Keratinocyte (primary cell): Measurements from ENCODE around the gene MEX3B. TPM values are rescaled to one million over a fixed set of nuclear protein-coding genes. Genes with fewer than 3 reads are reported as not detected.

ENCODE experiments used
- DNase-seq: peaks from one replicate; pipeline ENCODE4 v3.0.0-alpha.2; 2011; ENCODE audit warnings: low read depth, missing footprints, low spot score
- FAIRE-seq: peaks from 2 replicates; lab custom pipeline; 2011; peaks lifted over from hg19 to GRCh38; lab: Jason Lieb, UNC
- H2AFZ ChIP-seq: 2 replicates; pipeline ENCODE4 v1.6.0; 2012; ENCODE audit warnings: low read length, control low read depth, inconsistent platforms; ENCODE audit not compliant: control insufficient read depth
- H3K27ac ChIP-seq: 2 replicates; pipeline ENCODE4 v1.5.1; 2011; ENCODE audit warnings: low read length; ENCODE audit not compliant: control insufficient read depth, insufficient read depth
- H3K27me3 ChIP-seq: 3 replicates; pipeline ENCODE4 v1.6.0; 2011; ENCODE audit warnings: low read length; ENCODE audit not compliant: control insufficient read depth, insufficient read depth; ENCODE audit errors: extremely low read depth
- H3K36me3 ChIP-seq, 2 experiments: 2 replicates in 1 of 2; 3 replicates in 1 of 2; pipeline ENCODE4 v1.5.1; 2011; ENCODE audit warnings: low read length in 2 of 2, mild to moderate bottlenecking in 1 of 2; ENCODE audit not compliant: control insufficient read depth in 2 of 2, insufficient read depth in 2 of 2; ENCODE audit errors: extremely low read depth in 1 of 2
- H3K4me1 ChIP-seq: 3 replicates; pipeline ENCODE4 v1.5.1; 2011; ENCODE audit warnings: low read length; ENCODE audit not compliant: control insufficient read depth, insufficient read depth; ENCODE audit errors: extremely low read depth
- H3K4me2 ChIP-seq: 3 replicates; pipeline ENCODE4 v1.6.0; 2011; ENCODE audit warnings: low read depth, low read length; ENCODE audit not compliant: control insufficient read depth, insufficient read depth; ENCODE audit errors: extremely low read depth
- H3K4me3 ChIP-seq, 3 experiments: fragments of 200-600 bp in 1 of 3; sonication (generic) in 1 of 3; 2 replicates in 2 of 3; 3 replicates in 1 of 3; pipeline ENCODE4 v1.5.1; 2011 to 2016; ENCODE audit warnings: low read length in 3 of 3, mild to moderate bottlenecking in 3 of 3, control low read depth in 2 of 3, inconsistent platforms in 1 of 3, low read depth in 1 of 3, mixed read lengths in 1 of 3, mixed run types in 1 of 3, moderate library complexity in 1 of 3; ENCODE audit not compliant: control insufficient read depth in 2 of 3, insufficient read depth in 2 of 3; ENCODE audit errors: extremely low read depth in 1 of 3
- H3K79me2 ChIP-seq: 2 replicates; pipeline ENCODE4 v1.6.0; 2012; ENCODE audit warnings: low read length; ENCODE audit not compliant: control insufficient read depth, insufficient read depth
- H3K9ac ChIP-seq: 3 replicates; pipeline ENCODE4 v1.6.0; 2011; ENCODE audit warnings: low read length; ENCODE audit not compliant: control insufficient read depth, insufficient read depth; ENCODE audit errors: extremely low read depth
- H3K9me1 ChIP-seq: 3 replicates; pipeline ENCODE4 v1.6.0; 2011; ENCODE audit warnings: low read length; ENCODE audit not compliant: control insufficient read depth, insufficient read depth; ENCODE audit errors: extremely low read depth
- H3K9me3 ChIP-seq: 2 replicates; pipeline ENCODE4 v1.5.1; 2012; ENCODE audit warnings: low read depth, low read length; ENCODE audit not compliant: control insufficient read depth
- H4K20me1 ChIP-seq: 3 replicates; pipeline ENCODE4 v1.6.0; 2011; ENCODE audit warnings: low read length; ENCODE audit not compliant: control insufficient read depth, insufficient read depth; ENCODE audit errors: extremely low read depth
- CTCF ChIP-seq, 3 experiments: IDR thresholded peaks in 1 of 3; conservative IDR thresholded peaks in 1 of 3; optimal IDR thresholded peaks in 1 of 3; 2 replicates in 2 of 3; 3 replicates in 1 of 3; pipeline versions ENCODE3 to v1.5.1; 2011; ENCODE audit warnings: low read length in 3 of 3, mild to moderate bottlenecking in 3 of 3, moderate library complexity in 2 of 3, control low read depth in 1 of 3, inconsistent platforms in 1 of 3; ENCODE audit not compliant: insufficient read depth in 2 of 3; ENCODE audit errors: extremely low read depth in 1 of 3
- EZH2 ChIP-seq: IDR thresholded peaks from one replicate; pipeline ENCODE4 v1.6.1; 2012; ENCODE audit warnings: inconsistent platforms, mild to moderate bottlenecking, low read length, moderate library complexity
- dilution Hi-C: fragments of 300-500 bp; cut with MboI; formaldehyde crosslinking; loops from one replicate; pipeline ENCODE4 v1.7.0; 2020; ENCODE audit warnings: low sequenced_read_pairs; ENCODE audit not compliant: extremely low pct_ligation_motif_present
- polyA plus RNA-seq, 5 experiments: library from polyadenylated mRNA; depleted of rRNA in 3 of 5; stranded (reverse) in 3 of 5; stranded (forward) in 1 of 5; unstranded in 1 of 5; fragments of >200 nt; gene quantifications; 1 replicate in 1 of 5; 2 replicates in 3 of 5; 3 replicates in 1 of 5; pipeline versions ENCODE4 v1.2.1 to v1.2.3, GENCODE V29; 2011 to 2012; ENCODE audit warnings: missing spikeins in 2 of 5, low read depth in 1 of 5, low replicate concordance in 1 of 5

MEX3B gene
- polyA plus RNA-seq, 1 donor (not counting 4 experiments of a cell fraction or from before 2014, with no cell fraction given), result 0.16 TPM

GRCh38 chr15:82093325-82093724 lies 47.5 kb upstream of the MEX3B start:
- no peaks in the 10 kb centered on the region for H3K9me1 ChIP-seq
- no peak overlapping the region for H3K4me3 ChIP-seq
- H3K9me3 ChIP-seq, result no peaks in the 10 kb centered on the region
- H2AFZ ChIP-seq, result peak overlapping the region; percentile 12
- no peaks in the 10 kb centered on the region for H4K20me1 ChIP-seq
- H3K27ac ChIP-seq, result no peak overlapping the region
- peaks cover 6% of the 10 kb centered on the region for H3K4me1 ChIP-seq
- H3K4me2 ChIP-seq, result no peak overlapping the region
- dilution Hi-C loops, result no loop called here
- H3K9ac ChIP-seq, result no peak overlapping the region
- H3K79me2 ChIP-seq, result no peaks in the 10 kb centered on the region
- H3K27me3 ChIP-seq, result no peaks in the 10 kb centered on the region
- DNase-seq (no peak), FAIRE-seq (no peak)
- H3K36me3 ChIP-seq, result no peaks in the 10 kb centered on the region
- TF ChIP-seq EZH2 (no peak), CTCF (optimal IDR thresholded peaks at IDR 0.05 in 1 of 3, IDR thresholded peaks at IDR 0.05 in 1 of 3, conservative IDR thresholded peaks at IDR 0.05 in 1 of 3; ENCODE audit: extremely low read depth in 1 of 3, insufficient read depth in 2 of 3, low read length in 3 of 3) (no peak)

GRCh38 chr15:82091636-82092140 lies 45.9 kb upstream of the MEX3B start:
- Histone ChIP-seq H3K4me1 (peaks cover 6% of the 10 kb centered on the region), H3K4me2 (no peak overlapping the region), H3K9me1 (no peaks in the 10 kb centered on the region), H4K20me1 (no peaks in the 10 kb centered on the region), H3K27me3 (no peaks in the 10 kb centered on the region), H3K9ac (no peak overlapping the region), H3K27ac (no peak overlapping the region), H3K4me3 (no peak overlapping the region), H2AFZ (no peak overlapping the region), H3K79me2 (no peaks in the 10 kb centered on the region), H3K36me3 (no peaks in the 10 kb centered on the region), H3K9me3 (no peaks in the 10 kb centered on the region)
- TF ChIP-seq CTCF (optimal IDR thresholded peaks at IDR 0.05 in 1 of 3, IDR thresholded peaks at IDR 0.05 in 1 of 3, conservative IDR thresholded peaks at IDR 0.05 in 1 of 3; ENCODE audit: extremely low read depth in 1 of 3, insufficient read depth in 2 of 3, low read length in 3 of 3) (no peak), EZH2 (no peak)
- no peak for DNase-seq
- FAIRE-seq, result no peak
- dilution Hi-C loops, result no loop called here
